ENCODE measurements around the gene EDIL3. TPM values are rescaled to one million over a fixed set of nuclear protein-coding genes. Genes with fewer than 3 reads are reported as not detected.

Gene EDIL3
- total and polyA plus RNA-seq, 2 donors (not counting 3 experiments of a cell fraction or from before 2014, with no cell fraction given): 9.1 to 28.8 TPM

- no peaks in the 10 kb centered on the region for H3K27me3 ChIP-seq (ENCODE audit: control insufficient read depth in 2 of 2, insufficient read depth in 2 of 2, low read length in 2 of 2)
- no peak for DNase-seq (ENCODE audit: low read depth, low spot score)
- H3K9me1 ChIP-seq (replicated peaks; ENCODE audit: control insufficient read depth, extremely low read depth, insufficient read depth, low read length): no peaks in the 10 kb centered on the region
- intact Hi-C loops (cut with micrococcal nuclease) (no loop called here), dilution Hi-C loops (cut with MboI; ENCODE audit: extremely low pct_ligation_motif_present, low sequenced_read_pairs) (no loop called here)
- no peak overlapping the region for H3K9ac ChIP-seq (replicated peaks; ENCODE audit: extremely low read depth, insufficient read depth, low read length)
- POLR2A ChIA-PET: no interaction called here
- H3K4me2 ChIP-seq (ENCODE audit: insufficient read depth, low read length): no peak overlapping the region
- H2AFZ ChIP-seq (ENCODE audit: low read depth, low read length): no peak overlapping the region
- no peak for TF ChIP-seq EZH2 (IDR thresholded peaks at IDR 0.05; ENCODE audit: borderline replicate concordance, low read depth, low read length, severe bottlenecking)
- TF ChIP-seq POLR2AphosphoS5 (IDR thresholded peaks at IDR 0.05; ENCODE audit: insufficient read depth, low read depth, low read length): no peak
- no peak for TF ChIP-seq POLR2A (IDR thresholded peaks at IDR 0.05; ENCODE audit: low read depth, low read length)
- TF ChIP-seq CTCF (IDR thresholded peaks at IDR 0.05; ENCODE audit: extremely low read depth in 1 of 2, insufficient read depth in 1 of 2, low read depth in 1 of 2, low read length in 2 of 2): no peak
- no peak for TF ChIP-seq GATA2 (IDR thresholded peaks at IDR 0.05; ENCODE audit: insufficient read depth, insufficient read length, low read depth, low read length)
- TF ChIP-seq FOS (IDR thresholded peaks at IDR 0.05; ENCODE audit: borderline replicate concordance, insufficient read depth, low read length): no peak
- H3K4me1 ChIP-seq (ENCODE audit: control insufficient read depth, extremely low read depth, insufficient read depth, low read length): no peaks in the 10 kb centered on the region
- no peak for FAIRE-seq
- no peak overlapping the region for H3K4me3 ChIP-seq (replicated peaks in 1 of 3; ENCODE audit: insufficient read depth in 1 of 3, low read depth in 1 of 3, low read length in 3 of 3)
- H3K36me3 ChIP-seq (ENCODE audit: control insufficient read depth in 2 of 2, extremely low read depth in 1 of 2, insufficient read depth in 2 of 2, low read length in 2 of 2): no peaks in the 10 kb centered on the region
- H4K20me1 ChIP-seq (replicated peaks; ENCODE audit: control insufficient read depth, extremely low read depth, insufficient read depth, low read length): no peaks in the 10 kb centered on the region
- CTCF ChIA-PET: no interaction called here
- no peak overlapping the region for H3K27ac ChIP-seq (ENCODE audit: insufficient read depth, low read depth, low read length)
- no peaks in the 10 kb centered on the region for H3K9me3 ChIP-seq (replicated peaks; ENCODE audit: control insufficient read depth, insufficient read depth, low read length)
- no peaks in the 10 kb centered on the region for H3K79me2 ChIP-seq (ENCODE audit: control insufficient read depth, insufficient read depth, low read length)
- no TSS peak for BruUV-seq (replicated peaks)
Measured at GRCh38 chr5:84148651-84149050, 236.0 kb downstream of the EDIL3 start.

- H3K27me3 ChIP-seq (ENCODE audit: control insufficient read depth in 2 of 2, insufficient read depth in 2 of 2, low read length in 2 of 2): no peaks in the 10 kb centered on the region
- no peak overlapping the region for H3K4me2 ChIP-seq (ENCODE audit: insufficient read depth, low read length)
- H3K27ac ChIP-seq (ENCODE audit: insufficient read depth, low read depth, low read length): no peak overlapping the region
- POLR2A ChIA-PET: no interaction called here
- no peaks in the 10 kb centered on the region for H4K20me1 ChIP-seq (replicated peaks; ENCODE audit: control insufficient read depth, extremely low read depth, insufficient read depth, low read length)
- dilution Hi-C loops (cut with MboI; ENCODE audit: extremely low pct_ligation_motif_present, low sequenced_read_pairs): no loop called here
- TF ChIP-seq CTCF (IDR thresholded peaks at IDR 0.05; ENCODE audit: extremely low read depth in 1 of 2, insufficient read depth in 1 of 2, low read depth in 1 of 2, low read length in 2 of 2) (no peak), MAX (IDR thresholded peaks at IDR 0.05; ENCODE audit: insufficient read depth, insufficient read length) (no peak), GATA2 (IDR thresholded peaks at IDR 0.05; ENCODE audit: insufficient read depth, insufficient read length, low read depth, low read length) (no peak), POLR2AphosphoS5 (IDR thresholded peaks at IDR 0.05; ENCODE audit: insufficient read depth, low read depth, low read length) (no peak), EZH2 (IDR thresholded peaks at IDR 0.05; ENCODE audit: borderline replicate concordance, low read depth, low read length, severe bottlenecking) (no peak), MYC (IDR thresholded peaks at IDR 0.05; ENCODE audit: low read depth, low read length) (no peak), POLR2A (IDR thresholded peaks at IDR 0.05; ENCODE audit: low read depth, low read length) (no peak), FOS (IDR thresholded peaks at IDR 0.05; ENCODE audit: borderline replicate concordance, insufficient read depth, low read length) (no peak), JUN (IDR thresholded peaks at IDR 0.05; ENCODE audit: borderline replicate concordance, insufficient read depth, insufficient read length, low read depth) (no peak)
- H3K4me1 ChIP-seq (ENCODE audit: control insufficient read depth, extremely low read depth, insufficient read depth, low read length): no peaks in the 10 kb centered on the region
- H3K9me1 ChIP-seq (replicated peaks; ENCODE audit: control insufficient read depth, extremely low read depth, insufficient read depth, low read length): no peaks in the 10 kb centered on the region
- no peak overlapping the region for H2AFZ ChIP-seq (ENCODE audit: low read depth, low read length)
- DNase-seq (ENCODE audit: low read depth, low spot score): no peak
- intact Hi-C loops (cut with micrococcal nuclease): no loop called here
- no peaks in the 10 kb centered on the region for H3K9me3 ChIP-seq (replicated peaks; ENCODE audit: control insufficient read depth, insufficient read depth, low read length)
- H3K4me3 ChIP-seq (replicated peaks in 1 of 3; ENCODE audit: insufficient read depth in 1 of 3, low read depth in 1 of 3, low read length in 3 of 3): no peak overlapping the region
- no peak for FAIRE-seq
- H3K36me3 ChIP-seq (ENCODE audit: control insufficient read depth in 2 of 2, extremely low read depth in 1 of 2, insufficient read depth in 2 of 2, low read length in 2 of 2): no peaks in the 10 kb centered on the region
- H3K79me2 ChIP-seq (ENCODE audit: control insufficient read depth, insufficient read depth, low read length): no peaks in the 10 kb centered on the region
- CTCF ChIA-PET: no interaction called here
- no TSS peak for BruUV-seq (replicated peaks)
- no peak overlapping the region for H3K9ac ChIP-seq (replicated peaks; ENCODE audit: extremely low read depth, insufficient read depth, low read length)
Measured at GRCh38 chr5:84137541-84137940, 247.1 kb downstream of the EDIL3 start.
